ENCODE measurements around the gene CLDN9.

- TF ChIP-seq POLR2A (IDR thresholded peaks at IDR 0.05) (no peak), CTCF (IDR thresholded peaks at IDR 0.05) (no peak), EP300 (IDR thresholded peaks at IDR 0.05) (no peak)
Measured at GRCh38 chr16:3045758-3046640, 33.3 kb downstream of the CLDN9 start, which contains the start of gene MMP25.

Measured in sigmoid colon (tissue), 4 donors.